SK-N-SH (cell line): Measurements from ENCODE around the gene SH3BP1.

Experiments used
- FOXM1 ChIP-seq: IDR thresholded peaks from 2 replicates; pipeline ENCODE4 v1.4.0; 2012; ENCODE audit warnings: low read depth, mild to moderate bottlenecking
- POLR2AphosphoS5 ChIP-seq: IDR thresholded peaks from 2 replicates; pipeline ENCODE4 v1.6.1; 2012; ENCODE audit warnings: low read depth, low read length
- RAD21 ChIP-seq: IDR thresholded peaks from 2 replicates; pipeline ENCODE4 v1.6.1; 2012; ENCODE audit warnings: mild to moderate bottlenecking, low read length
- REST ChIP-seq: IDR thresholded peaks from 2 replicates; pipeline ENCODE4 v1.6.1; 2012; ENCODE audit warnings: mild to moderate bottlenecking, low read depth, low read length, moderate library complexity
- TEAD4 ChIP-seq: IDR thresholded peaks from 2 replicates; pipeline ENCODE4 v1.4.0; 2012; ENCODE audit warnings: mild to moderate bottlenecking, borderline replicate concordance; ENCODE audit not compliant: insufficient read depth
- TF ChIP-seq, protein P1 (sequence below): IDR thresholded peaks from 2 replicates; pipeline ENCODE4 v1.4.0; 2012; ENCODE audit warnings: low read depth
- TF ChIP-seq, protein P2 (sequence below): fragments of 200-600 bp; sonication (generic); IDR thresholded peaks from 2 replicates; pipeline ENCODE4 v1.6.1; 2017; ENCODE audit warnings: antibody characterized with exemption, mild to moderate bottlenecking, moderate library complexity

DNA sequence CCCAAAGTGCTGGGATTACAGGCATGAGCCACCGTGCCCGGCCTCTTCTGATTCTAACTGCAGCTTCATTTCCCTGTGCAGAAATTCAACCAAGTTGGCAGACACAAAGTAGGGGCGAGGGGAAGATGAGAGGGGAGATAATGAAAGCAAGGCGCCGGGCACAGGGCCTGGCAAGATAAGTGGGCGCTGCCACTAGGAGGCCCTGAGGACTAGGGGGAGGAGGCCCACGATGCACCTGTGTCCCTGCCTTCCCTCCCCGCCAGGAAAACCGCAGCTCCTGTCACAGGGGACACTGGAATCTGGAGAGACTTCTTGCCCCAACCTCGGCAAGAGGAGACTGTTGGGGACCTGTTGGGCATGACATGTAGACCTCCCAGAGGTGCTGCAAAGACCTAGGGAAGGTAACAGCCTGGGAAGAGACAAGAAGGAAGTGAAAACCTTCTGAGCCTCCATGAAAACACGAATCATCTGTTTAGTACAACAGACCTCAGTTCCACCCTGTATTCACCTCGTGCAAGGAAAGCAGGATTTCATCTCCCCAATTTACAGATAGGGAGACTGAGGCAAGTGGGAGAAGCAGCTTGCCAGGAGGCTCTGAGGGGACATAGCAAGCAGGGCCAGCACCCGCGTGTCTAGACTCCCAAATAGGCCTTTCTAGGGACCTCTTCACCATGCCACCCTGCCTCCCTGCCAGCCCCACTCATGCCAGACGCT, 32.9 kb downstream of the SH3BP1 start:
- TF ChIP-seq, protein P1, sequence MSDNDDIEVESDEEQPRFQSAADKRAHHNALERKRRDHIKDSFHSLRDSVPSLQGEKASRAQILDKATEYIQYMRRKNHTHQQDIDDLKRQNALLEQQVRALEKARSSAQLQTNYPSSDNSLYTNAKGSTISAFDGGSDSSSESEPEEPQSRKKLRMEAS = no peak
- TF ChIP-seq, protein P2, sequence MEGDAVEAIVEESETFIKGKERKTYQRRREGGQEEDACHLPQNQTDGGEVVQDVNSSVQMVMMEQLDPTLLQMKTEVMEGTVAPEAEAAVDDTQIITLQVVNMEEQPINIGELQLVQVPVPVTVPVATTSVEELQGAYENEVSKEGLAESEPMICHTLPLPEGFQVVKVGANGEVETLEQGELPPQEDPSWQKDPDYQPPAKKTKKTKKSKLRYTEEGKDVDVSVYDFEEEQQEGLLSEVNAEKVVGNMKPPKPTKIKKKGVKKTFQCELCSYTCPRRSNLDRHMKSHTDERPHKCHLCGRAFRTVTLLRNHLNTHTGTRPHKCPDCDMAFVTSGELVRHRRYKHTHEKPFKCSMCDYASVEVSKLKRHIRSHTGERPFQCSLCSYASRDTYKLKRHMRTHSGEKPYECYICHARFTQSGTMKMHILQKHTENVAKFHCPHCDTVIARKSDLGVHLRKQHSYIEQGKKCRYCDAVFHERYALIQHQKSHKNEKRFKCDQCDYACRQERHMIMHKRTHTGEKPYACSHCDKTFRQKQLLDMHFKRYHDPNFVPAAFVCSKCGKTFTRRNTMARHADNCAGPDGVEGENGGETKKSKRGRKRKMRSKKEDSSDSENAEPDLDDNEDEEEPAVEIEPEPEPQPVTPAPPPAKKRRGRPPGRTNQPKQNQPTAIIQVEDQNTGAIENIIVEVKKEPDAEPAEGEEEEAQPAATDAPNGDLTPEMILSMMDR = 0 out of 2 replicates have a peak, but pooled peaks have one; percentile 9
- TF ChIP-seq REST (no peak), TEAD4 (no peak), RAD21 (no peak), POLR2AphosphoS5 (no peak), FOXM1 (no peak)
